Astrocyte (in vitro differentiated cells and primary cell): ENCODE results near the gene SUN1. TPM values are rescaled to one million over a fixed set of nuclear protein-coding genes. Genes with fewer than 3 reads are reported as not detected.
A peak's percentile ranks its signal among the peaks of the same experiment; 100 is the strongest.

Source experiments
- DNase-seq: peaks from one replicate; pipeline ENCODE4 v3.0.0-alpha.2; 2010; ENCODE audit warnings: low read depth
- FAIRE-seq: peaks from 2 replicates; lab custom pipeline; 2011; peaks lifted over from hg19 to GRCh38; lab: Jason Lieb, UNC
- H2AFZ ChIP-seq: 2 replicates; pipeline ENCODE4 v1.6.0; 2012; ENCODE audit warnings: low read depth, low read length, inconsistent platforms
- H3K27ac ChIP-seq: 2 replicates; pipeline ENCODE4 v1.5.1; 2011; ENCODE audit warnings: low read depth, low read length, inconsistent platforms
- H3K27me3 ChIP-seq: 2 replicates; pipeline ENCODE4 v1.6.0; 2011; ENCODE audit warnings: low read length, inconsistent platforms; ENCODE audit not compliant: insufficient read depth
- H3K36me3 ChIP-seq: 2 replicates; pipeline ENCODE4 v1.5.1; 2011; ENCODE audit warnings: low read length, inconsistent platforms; ENCODE audit not compliant: insufficient read depth
- H3K4me1 ChIP-seq: 2 replicates; pipeline ENCODE4 v1.5.1; 2011; ENCODE audit warnings: low read length, inconsistent platforms; ENCODE audit not compliant: insufficient read depth
- H3K4me2 ChIP-seq: 2 replicates; pipeline ENCODE4 v1.6.0; 2012; ENCODE audit warnings: low read length, inconsistent platforms
- H3K4me3 ChIP-seq: 2 replicates; pipeline ENCODE4 v1.5.1; 2011; ENCODE audit warnings: low read depth, mild to moderate bottlenecking, low read length, inconsistent platforms; ENCODE audit not compliant: insufficient read depth
- H3K79me2 ChIP-seq: 2 replicates; pipeline ENCODE4 v1.6.0; 2012; ENCODE audit warnings: mild to moderate bottlenecking, low read length, inconsistent platforms; ENCODE audit not compliant: insufficient read depth
- H3K9ac ChIP-seq: 2 replicates; pipeline ENCODE4 v1.6.0; 2012; ENCODE audit warnings: mild to moderate bottlenecking, low read length, inconsistent platforms
- H3K9me3 ChIP-seq: 2 replicates; pipeline ENCODE4 v1.5.1; 2012; ENCODE audit warnings: low read depth, mild to moderate bottlenecking, low read length, inconsistent platforms; ENCODE audit not compliant: insufficient read depth
- H4K20me1 ChIP-seq: 2 replicates; pipeline ENCODE4 v1.6.0; 2012; ENCODE audit warnings: low read length, inconsistent platforms; ENCODE audit not compliant: insufficient read depth
- H3K27ac Mint-ChIP-seq: one replicate; pipeline ENCODE4 v1.8.0; 2021; ENCODE audit warnings: mild to moderate bottlenecking, mixed read lengths; ENCODE audit not compliant: unreplicated experiment
- H3K27me3 Mint-ChIP-seq: one replicate; pipeline ENCODE4 v1.8.0; 2021; ENCODE audit warnings: low read depth, mixed read lengths; ENCODE audit not compliant: unreplicated experiment
- H3K36me3 Mint-ChIP-seq: one replicate; pipeline ENCODE4 v1.8.0; 2021; ENCODE audit warnings: low read depth, mixed read lengths; ENCODE audit not compliant: unreplicated experiment
- H3K4me1 Mint-ChIP-seq: one replicate; pipeline ENCODE4 v1.8.0; 2021; ENCODE audit warnings: low read depth, mixed read lengths; ENCODE audit not compliant: unreplicated experiment
- H3K4me3 Mint-ChIP-seq: one replicate; pipeline ENCODE4 v1.8.0; 2021; ENCODE audit warnings: mild to moderate bottlenecking, moderate library complexity, mixed read lengths; ENCODE audit not compliant: unreplicated experiment
- H3K9me3 Mint-ChIP-seq: one replicate; pipeline ENCODE4 v1.8.0; 2021; ENCODE audit warnings: mild to moderate bottlenecking, mixed read lengths; ENCODE audit not compliant: unreplicated experiment
- EZH2 ChIP-seq: IDR thresholded peaks from 2 replicates; pipeline ENCODE4 v1.6.1; 2012; ENCODE audit warnings: mild to moderate bottlenecking, low read length, inconsistent platforms; ENCODE audit not compliant: insufficient read depth
- total RNA-seq: library from RNA; stranded (reverse); gene quantifications from 2 replicates; pipeline ENCODE4 v1.2.1, GENCODE V29; 2021
- TF ChIP-seq, protein P1 (sequence below): IDR thresholded peaks from 2 replicates; pipeline ENCODE4 v1.5.1; 2011; ENCODE audit warnings: low read depth, mild to moderate bottlenecking, inconsistent platforms, low read length, moderate library complexity; ENCODE audit not compliant: insufficient read depth

Gene SUN1
- total RNA-seq, 1 donor from 2014 or later: 121 TPM

DNA sequence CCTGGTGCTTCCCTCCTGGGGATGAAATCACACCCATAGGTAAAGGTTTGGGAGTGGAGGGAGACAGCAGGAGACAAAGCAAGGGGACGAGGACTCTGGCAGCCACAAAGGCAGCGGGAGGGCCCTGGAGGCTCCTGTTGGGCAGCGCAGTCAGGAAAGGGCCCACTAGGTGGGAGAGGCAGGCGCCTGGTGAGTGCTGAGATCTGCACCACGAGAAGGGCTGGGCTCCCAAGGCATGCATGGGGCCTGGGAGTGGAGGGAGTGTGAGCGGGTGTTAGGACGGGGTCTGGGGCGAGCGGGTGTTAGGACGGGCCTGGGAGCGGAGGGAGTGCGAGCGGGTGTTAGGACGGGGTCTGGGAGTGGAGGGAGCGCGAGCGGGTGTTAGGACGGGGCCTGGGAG lies 57.1 kb downstream of the SUN1 start:
- TF ChIP-seq, protein P1, sequence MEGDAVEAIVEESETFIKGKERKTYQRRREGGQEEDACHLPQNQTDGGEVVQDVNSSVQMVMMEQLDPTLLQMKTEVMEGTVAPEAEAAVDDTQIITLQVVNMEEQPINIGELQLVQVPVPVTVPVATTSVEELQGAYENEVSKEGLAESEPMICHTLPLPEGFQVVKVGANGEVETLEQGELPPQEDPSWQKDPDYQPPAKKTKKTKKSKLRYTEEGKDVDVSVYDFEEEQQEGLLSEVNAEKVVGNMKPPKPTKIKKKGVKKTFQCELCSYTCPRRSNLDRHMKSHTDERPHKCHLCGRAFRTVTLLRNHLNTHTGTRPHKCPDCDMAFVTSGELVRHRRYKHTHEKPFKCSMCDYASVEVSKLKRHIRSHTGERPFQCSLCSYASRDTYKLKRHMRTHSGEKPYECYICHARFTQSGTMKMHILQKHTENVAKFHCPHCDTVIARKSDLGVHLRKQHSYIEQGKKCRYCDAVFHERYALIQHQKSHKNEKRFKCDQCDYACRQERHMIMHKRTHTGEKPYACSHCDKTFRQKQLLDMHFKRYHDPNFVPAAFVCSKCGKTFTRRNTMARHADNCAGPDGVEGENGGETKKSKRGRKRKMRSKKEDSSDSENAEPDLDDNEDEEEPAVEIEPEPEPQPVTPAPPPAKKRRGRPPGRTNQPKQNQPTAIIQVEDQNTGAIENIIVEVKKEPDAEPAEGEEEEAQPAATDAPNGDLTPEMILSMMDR: no peak
- TF ChIP-seq EZH2: no peak
- Mint-ChIP-seq H3K36me3 (peaks cover 10% of the 10 kb centered on the region), H3K4me1 (no peaks in the 10 kb centered on the region), H3K27ac (no peak overlapping the region), H3K4me3 (no peak overlapping the region), H3K9me3 (no peaks in the 10 kb centered on the region), H3K27me3 (no peaks in the 10 kb centered on the region)
- no peaks in the 10 kb centered on the region for H3K4me1 ChIP-seq
- H3K9me3 ChIP-seq: no peaks in the 10 kb centered on the region
- peaks cover 63% of the 10 kb centered on the region for H4K20me1 ChIP-seq
- no peak for DNase-seq
- H3K79me2 ChIP-seq: peaks cover 41% of the 10 kb centered on the region
- no peaks in the 10 kb centered on the region for H3K36me3 ChIP-seq
- no peak overlapping the region for H3K4me3 ChIP-seq
- H3K27ac ChIP-seq: no peak overlapping the region
- H3K27me3 ChIP-seq: no peaks in the 10 kb centered on the region
- H3K9ac ChIP-seq: no peak overlapping the region
- H3K4me2 ChIP-seq: no peak overlapping the region
- no peak for FAIRE-seq
- no peak overlapping the region for H2AFZ ChIP-seq

- H3K27me3 Mint-ChIP-seq: no peaks in the 10 kb centered on the region
- H3K4me1 Mint-ChIP-seq: no peaks in the 10 kb centered on the region
- Histone ChIP-seq H3K79me2 (peaks cover 26% of the 10 kb centered on the region), H3K4me2 (no peak overlapping the region), H3K4me1 (no peaks in the 10 kb centered on the region), H2AFZ (no peak overlapping the region), H3K4me3 (no peak overlapping the region), H4K20me1 (peaks cover 48% of the 10 kb centered on the region), H3K9me3 (no peaks in the 10 kb centered on the region), H3K27me3 (no peaks in the 10 kb centered on the region), H3K36me3 (no peaks in the 10 kb centered on the region), H3K27ac (no peak overlapping the region), H3K9ac (no peak overlapping the region)
- H3K9me3 Mint-ChIP-seq: no peaks in the 10 kb centered on the region
- DNase-seq (no peak), FAIRE-seq (no peak)
- TF ChIP-seq EZH2: no peak
- TF ChIP-seq, protein P1: no peak
- H3K27ac Mint-ChIP-seq: peak overlapping the region; percentile 55
- no peak overlapping the region for H3K4me3 Mint-ChIP-seq
- H3K36me3 Mint-ChIP-seq: peaks cover 10% of the 10 kb centered on the region
Observed at GRCh38 chr7:890868-891267, 58.6 kb downstream of the SUN1 start.

- DNase-seq (no peak), FAIRE-seq (no peak)
- no peaks in the 10 kb centered on the region for H3K9me3 Mint-ChIP-seq
- no peaks in the 10 kb centered on the region for H3K4me1 Mint-ChIP-seq
- H3K4me3 Mint-ChIP-seq: no peak overlapping the region
- H3K9ac ChIP-seq: no peak overlapping the region
- H3K27me3 Mint-ChIP-seq: no peaks in the 10 kb centered on the region
- TF ChIP-seq EZH2: no peak
- TF ChIP-seq, protein P1: no peak
- no peaks in the 10 kb centered on the region for H3K27me3 ChIP-seq
- H3K4me3 ChIP-seq: no peak overlapping the region
- H4K20me1 ChIP-seq: peaks cover 44% of the 10 kb centered on the region
- H3K27ac Mint-ChIP-seq: no peak overlapping the region
- no peaks in the 10 kb centered on the region for H3K4me1 ChIP-seq
- H3K79me2 ChIP-seq: peaks cover 22% of the 10 kb centered on the region
- no peaks in the 10 kb centered on the region for H3K36me3 ChIP-seq
- H3K27ac ChIP-seq: no peak overlapping the region
- no peak overlapping the region for H3K4me2 ChIP-seq
- H3K36me3 Mint-ChIP-seq: peaks cover 13% of the 10 kb centered on the region
- H3K9me3 ChIP-seq: no peaks in the 10 kb centered on the region
- H2AFZ ChIP-seq: no peak overlapping the region
Observed at GRCh38 chr7:891291-891690, 59.0 kb downstream of the SUN1 start.
